Erythroblast (primary cell): ENCODE measurements around the gene GALNT10.

Experiments used
- GATA1 ChIP-seq: IDR thresholded peaks from 2 replicates; pipeline ENCODE4 v1.6.1; 2011; ENCODE audit warnings: low read depth, mild to moderate bottlenecking, control low read depth, low read length, moderate library complexity
- POLR2A ChIP-seq: IDR thresholded peaks from 2 replicates; pipeline ENCODE4 v1.6.1; 2011; ENCODE audit warnings: mild to moderate bottlenecking, low read length

- TF ChIP-seq POLR2A (no peak), GATA1 (no peak)
These were observed 181.2 kb downstream of the GALNT10 start for GRCh38 chr5:154371687-154372086.
